Measurements from ENCODE around the gene LY6G6D.

The LY6G6D gene

GRCh38 chr6:31729515-31729978 is 14.4 kb downstream of the LY6G6D start:
- DNase-seq (ENCODE audit: low spot score), result peak; percentile 92
- peak overlapping the region; percentile 100 for H3K18ac ChIP-seq (ENCODE audit: low read length)
- H2AK5ac ChIP-seq (ENCODE audit: low read depth, low read length), result peak overlapping the region; percentile 88
- no peak overlapping the region for H4K91ac ChIP-seq (ENCODE audit: low read depth, low read length, poor library complexity)
- peak overlapping the region; percentile 95 for H3K23ac ChIP-seq (ENCODE audit: low read depth, low read length, poor library complexity)
- H3K36me3 ChIP-seq (replicated peaks in 1 of 2; ENCODE audit: control insufficient read depth in 2 of 2, insufficient read depth in 2 of 2, low read length in 2 of 2), result peaks cover 57 to 83% of the 10 kb centered on the region in 2 donors
- H3K9ac ChIP-seq (ENCODE audit: low read depth, low read length, poor library complexity), result peak overlapping the region; percentile 82
- H2BK5ac ChIP-seq (ENCODE audit: low read length), result peak overlapping the region; percentile 85
- H2AFZ ChIP-seq (ENCODE audit: low read length), result peak overlapping the region; percentile 86
- H3K4ac ChIP-seq (ENCODE audit: low read length), result no peak overlapping the region
- H3K27ac ChIP-seq (replicated peaks; ENCODE audit: low read length), result peak overlapping the region; percentile 84
- no peak overlapping the region for H2BK120ac ChIP-seq (ENCODE audit: low read depth, low read length)
- H3K27me3 ChIP-seq (ENCODE audit: control insufficient read depth in 3 of 3, insufficient read depth in 3 of 3, low read depth in 1 of 3, low read length in 3 of 3), result no peaks in the 10 kb centered on the region
- H3K4me2 ChIP-seq (ENCODE audit: insufficient read depth, low read length, poor library complexity, severe bottlenecking), result peak overlapping the region; percentile 77
- H3K14ac ChIP-seq (ENCODE audit: low read length), result peak overlapping the region; percentile 73
- H3K4me1 ChIP-seq (ENCODE audit: control insufficient read depth in 2 of 2, insufficient read depth in 1 of 2, low read depth in 1 of 2, low read length in 2 of 2), result peaks cover 13 to 18% of the 10 kb centered on the region in 2 donors
- no peak overlapping the region for H2BK12ac ChIP-seq (ENCODE audit: low read length)
- H2BK15ac ChIP-seq (ENCODE audit: low read length), result no peak overlapping the region
- H4K8ac ChIP-seq (ENCODE audit: low read depth, low read length), result no peak overlapping the region
- H3K4me3 ChIP-seq (ENCODE audit: low read length in 2 of 2), result peak overlapping the region; percentile 83 to 94
- no CpG with 5 or more reads among the region's 29 CpGs for WGBS, 2 donors (ENCODE audit: extremely low coverage in 2 of 2, insufficient read length in 2 of 2, insufficient replicate concordance in 1 of 2)
- H3K9me3 ChIP-seq (replicated peaks in 1 of 2; ENCODE audit: control insufficient read depth in 2 of 2, insufficient read depth in 1 of 2, low read depth in 1 of 2, low read length in 2 of 2), result no peaks in the 10 kb centered on the region
- H3K79me1 ChIP-seq (ENCODE audit: low read depth, low read length), result peaks cover 15% of the 10 kb centered on the region

DNA sequence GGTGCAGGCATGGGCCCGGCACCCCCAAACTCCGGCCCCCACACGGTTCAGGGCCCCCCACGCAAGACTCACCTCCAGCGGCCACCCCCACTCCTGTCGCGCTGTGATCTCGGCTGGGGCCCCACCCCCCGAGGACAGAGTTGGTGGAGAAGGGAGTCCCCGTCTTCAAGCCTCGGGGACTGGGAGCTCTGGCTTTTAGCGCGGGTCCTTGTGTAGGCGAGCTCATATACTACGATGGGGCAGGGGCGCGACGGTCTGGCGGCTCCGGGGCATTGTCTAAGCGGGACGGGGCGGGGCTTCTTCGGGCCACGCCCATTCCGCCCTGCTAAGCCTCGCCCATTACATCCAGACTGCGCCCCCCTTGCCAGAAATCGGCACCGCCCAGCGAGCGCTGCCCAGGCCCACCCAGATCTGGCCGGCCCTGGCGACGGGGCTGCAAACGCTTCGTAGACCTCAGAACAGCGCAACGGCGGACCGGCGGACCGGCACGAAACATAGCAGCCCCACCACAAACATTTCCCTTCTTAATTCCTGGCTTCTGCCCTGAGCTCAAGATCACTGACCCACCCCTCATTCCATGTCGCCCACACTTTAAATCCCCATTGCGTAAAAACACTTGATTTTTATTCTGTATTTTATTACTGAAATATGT is 15.0 kb downstream of the LY6G6D start:
- Histone ChIP-seq H2BK12ac (ENCODE audit: low read length) (no peak overlapping the region), H3K4me2 (ENCODE audit: insufficient read depth, low read length, poor library complexity, severe bottlenecking) (peak overlapping the region; percentile 77), H3K27me3 (ENCODE audit: control insufficient read depth in 3 of 3, insufficient read depth in 3 of 3, low read depth in 1 of 3, low read length in 3 of 3) (no peaks in the 10 kb centered on the region), H3K4me1 (ENCODE audit: control insufficient read depth in 2 of 2, insufficient read depth in 1 of 2, low read depth in 1 of 2, low read length in 2 of 2) (peaks cover 13 to 24% of the 10 kb centered on the region in 2 donors), H3K9ac (ENCODE audit: low read depth, low read length, poor library complexity) (peak overlapping the region; percentile 82), H4K8ac (ENCODE audit: low read depth, low read length) (no peak overlapping the region), H3K23ac (ENCODE audit: low read depth, low read length, poor library complexity) (peak overlapping the region; percentile 95), H4K91ac (ENCODE audit: low read depth, low read length, poor library complexity) (peak overlapping the region; percentile 89), H3K18ac (ENCODE audit: low read length) (peak overlapping the region; percentile 100), H2BK15ac (ENCODE audit: low read length) (no peak overlapping the region), H2AK5ac (ENCODE audit: low read depth, low read length) (peak overlapping the region; percentile 88), H3K9me3 (replicated peaks in 1 of 2; ENCODE audit: control insufficient read depth in 2 of 2, insufficient read depth in 1 of 2, low read depth in 1 of 2, low read length in 2 of 2) (no peaks in the 10 kb centered on the region), H3K4me3 (ENCODE audit: low read length in 2 of 2) (peak overlapping the region; percentile 83 to 94), H2BK120ac (ENCODE audit: low read depth, low read length) (no peak overlapping the region), H3K4ac (ENCODE audit: low read length) (no peak overlapping the region), H3K27ac (replicated peaks; ENCODE audit: low read length) (peak overlapping the region; percentile 84), H2BK5ac (ENCODE audit: low read length) (peak overlapping the region; percentile 85), H3K36me3 (replicated peaks in 1 of 2; ENCODE audit: control insufficient read depth in 2 of 2, insufficient read depth in 2 of 2, low read length in 2 of 2) (peaks cover 55 to 86% of the 10 kb centered on the region in 2 donors), H3K79me1 (ENCODE audit: low read depth, low read length) (peaks cover 15% of the 10 kb centered on the region), H2AFZ (ENCODE audit: low read length) (peak overlapping the region; percentile 86), H3K14ac (ENCODE audit: low read length) (peak overlapping the region; percentile 73)
- DNase-seq (ENCODE audit: low spot score), result peak; percentile 93
- WGBS, 2 donors (ENCODE audit: extremely low coverage in 2 of 2, insufficient read length in 2 of 2, insufficient replicate concordance in 1 of 2), result no CpG with 5 or more reads among the region's 46 CpGs

DNA sequence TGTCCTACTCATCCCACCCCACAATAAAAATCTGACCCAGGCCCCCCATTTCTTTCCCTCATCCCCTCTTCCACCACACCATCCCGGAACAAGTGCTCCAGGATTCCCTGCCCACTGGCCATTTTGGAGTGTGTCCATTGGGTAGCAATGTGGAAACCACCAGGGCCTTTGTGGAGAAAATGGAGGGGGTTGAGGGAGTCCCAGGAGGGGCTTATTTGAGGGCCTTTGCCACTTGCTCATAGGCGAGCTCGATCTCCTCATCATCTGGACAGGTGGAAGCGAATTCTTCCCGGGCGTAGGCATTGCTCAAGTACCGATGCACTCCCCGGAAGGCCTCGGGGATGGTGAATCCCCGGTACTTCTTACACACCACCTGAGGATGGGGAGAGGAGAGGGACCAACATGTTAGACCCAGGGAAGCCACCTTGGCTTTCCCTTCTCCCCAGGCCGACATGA is 15.5 kb downstream of the LY6G6D start:
- peak overlapping the region in 1 of 2 donors; percentile 83 for H3K4me3 ChIP-seq (ENCODE audit: low read length in 2 of 2)
- H2AFZ ChIP-seq (ENCODE audit: low read length), result no peak overlapping the region
- H3K18ac ChIP-seq (ENCODE audit: low read length), result no peak overlapping the region
- no peak overlapping the region for H2AK5ac ChIP-seq (ENCODE audit: low read depth, low read length)
- H3K23ac ChIP-seq (ENCODE audit: low read depth, low read length, poor library complexity), result no peak overlapping the region
- no peak overlapping the region for H2BK12ac ChIP-seq (ENCODE audit: low read length)
- H2BK15ac ChIP-seq (ENCODE audit: low read length), result no peak overlapping the region
- no peak overlapping the region for H3K9ac ChIP-seq (ENCODE audit: low read depth, low read length, poor library complexity)
- no peak overlapping the region for H2BK120ac ChIP-seq (ENCODE audit: low read depth, low read length)
- H4K91ac ChIP-seq (ENCODE audit: low read depth, low read length, poor library complexity), result no peak overlapping the region
- no peak for DNase-seq (ENCODE audit: low spot score)
- no peak overlapping the region for H3K4ac ChIP-seq (ENCODE audit: low read length)
- H3K4me2 ChIP-seq (ENCODE audit: insufficient read depth, low read length, poor library complexity, severe bottlenecking), result peak overlapping the region; percentile 50
- no CpG with 5 or more reads among the region's 11 CpGs for WGBS, 2 donors (ENCODE audit: extremely low coverage in 2 of 2, insufficient read length in 2 of 2, insufficient replicate concordance in 1 of 2)
- peaks cover 54 to 83% of the 10 kb centered on the region in 2 donors for H3K36me3 ChIP-seq (replicated peaks in 1 of 2; ENCODE audit: control insufficient read depth in 2 of 2, insufficient read depth in 2 of 2, low read length in 2 of 2)
- H3K9me3 ChIP-seq (replicated peaks in 1 of 2; ENCODE audit: control insufficient read depth in 2 of 2, insufficient read depth in 1 of 2, low read depth in 1 of 2, low read length in 2 of 2), result no peaks in the 10 kb centered on the region
- H3K79me1 ChIP-seq (ENCODE audit: low read depth, low read length), result peaks cover 15% of the 10 kb centered on the region
- H4K8ac ChIP-seq (ENCODE audit: low read depth, low read length), result no peak overlapping the region
- peaks cover 13 to 24% of the 10 kb centered on the region in 2 donors for H3K4me1 ChIP-seq (ENCODE audit: control insufficient read depth in 2 of 2, insufficient read depth in 1 of 2, low read depth in 1 of 2, low read length in 2 of 2)
- H3K14ac ChIP-seq (ENCODE audit: low read length), result no peak overlapping the region
- H3K27me3 ChIP-seq (ENCODE audit: control insufficient read depth in 3 of 3, insufficient read depth in 3 of 3, low read depth in 1 of 3, low read length in 3 of 3), result no peaks in the 10 kb centered on the region
- H3K27ac ChIP-seq (replicated peaks; ENCODE audit: low read length), result peak overlapping the region; percentile 54
- no peak overlapping the region for H2BK5ac ChIP-seq (ENCODE audit: low read length)

- no peak overlapping the region for H3K27ac ChIP-seq (replicated peaks; ENCODE audit: low read length)
- H4K8ac ChIP-seq (ENCODE audit: low read depth, low read length), result no peak overlapping the region
- H3K4me3 ChIP-seq (ENCODE audit: low read length in 2 of 2), result no peak overlapping the region
- peaks cover 43 to 69% of the 10 kb centered on the region in 2 donors for H3K36me3 ChIP-seq (replicated peaks in 1 of 2; ENCODE audit: control insufficient read depth in 2 of 2, insufficient read depth in 2 of 2, low read length in 2 of 2)
- H3K23ac ChIP-seq (ENCODE audit: low read depth, low read length, poor library complexity), result no peak overlapping the region
- H3K4me1 ChIP-seq (ENCODE audit: control insufficient read depth in 2 of 2, insufficient read depth in 1 of 2, low read depth in 1 of 2, low read length in 2 of 2), result peaks cover 19 to 29% of the 10 kb centered on the region in 2 donors
- no peak overlapping the region for H3K4me2 ChIP-seq (ENCODE audit: insufficient read depth, low read length, poor library complexity, severe bottlenecking)
- no peak for DNase-seq (ENCODE audit: low spot score)
- no peak overlapping the region for H2BK15ac ChIP-seq (ENCODE audit: low read length)
- peaks cover 18% of the 10 kb centered on the region for H3K79me1 ChIP-seq (ENCODE audit: low read depth, low read length)
- H3K18ac ChIP-seq (ENCODE audit: low read length), result no peak overlapping the region
- no peak overlapping the region for H2BK12ac ChIP-seq (ENCODE audit: low read length)
- H2AFZ ChIP-seq (ENCODE audit: low read length), result no peak overlapping the region
- H4K91ac ChIP-seq (ENCODE audit: low read depth, low read length, poor library complexity), result no peak overlapping the region
- no peak overlapping the region for H3K4ac ChIP-seq (ENCODE audit: low read length)
- no peaks in the 10 kb centered on the region for H3K9me3 ChIP-seq (replicated peaks in 1 of 2; ENCODE audit: control insufficient read depth in 2 of 2, insufficient read depth in 1 of 2, low read depth in 1 of 2, low read length in 2 of 2)
- no peak overlapping the region for H2AK5ac ChIP-seq (ENCODE audit: low read depth, low read length)
- no peaks in the 10 kb centered on the region for H3K27me3 ChIP-seq (ENCODE audit: control insufficient read depth in 3 of 3, insufficient read depth in 3 of 3, low read depth in 1 of 3, low read length in 3 of 3)
- H3K14ac ChIP-seq (ENCODE audit: low read length), result no peak overlapping the region
- WGBS, 2 donors (ENCODE audit: extremely low coverage in 2 of 2, insufficient read length in 2 of 2, insufficient replicate concordance in 1 of 2), result no CpG with 5 or more reads among the region's 3 CpGs
- no peak overlapping the region for H2BK120ac ChIP-seq (ENCODE audit: low read depth, low read length)
- H3K9ac ChIP-seq (ENCODE audit: low read depth, low read length, poor library complexity), result no peak overlapping the region
- no peak overlapping the region for H2BK5ac ChIP-seq (ENCODE audit: low read length)
Measured at GRCh38 chr6:31732029-31732428, 16.9 kb downstream of the LY6G6D start.
